Subcutaneous abdominal adipose tissue (tissue), 5 donors: ENCODE data around the gene NPHS1.

Experiments
- H3K27ac ChIP-seq: one replicate; pipeline ENCODE4 v1.7.0; 2013; ENCODE audit warnings: low read depth, mild to moderate bottlenecking, inconsistent platforms, low read length, moderate library complexity
- H3K27me3 ChIP-seq, 5 donors: one replicate each; pipeline ENCODE4 v1.7.0; 2013; ENCODE audit warnings: low read length in 5 of 5, inconsistent platforms in 1 of 5; ENCODE audit not compliant: control insufficient read depth in 5 of 5, insufficient read depth in 4 of 5
- H3K36me3 ChIP-seq, 5 donors: one replicate each; pipeline ENCODE4 v1.7.0; 2013; ENCODE audit warnings: low read length in 5 of 5; ENCODE audit not compliant: control insufficient read depth in 5 of 5, insufficient read depth in 5 of 5
- H3K4me1 ChIP-seq, 5 donors: one replicate each; pipeline ENCODE4 v1.7.0; 2013; ENCODE audit warnings: low read length in 5 of 5, mild to moderate bottlenecking in 3 of 5, moderate library complexity in 1 of 5; ENCODE audit not compliant: control insufficient read depth in 5 of 5, insufficient read depth in 5 of 5
- H3K4me3 ChIP-seq, 5 donors: one replicate each; pipeline ENCODE4 v1.7.0; 2013; ENCODE audit warnings: low read length in 5 of 5, low read depth in 1 of 5
- H3K9ac ChIP-seq, 5 donors: one replicate each; pipeline ENCODE4 v1.7.0; 2013; ENCODE audit warnings: low read length in 5 of 5, mild to moderate bottlenecking in 4 of 5, moderate library complexity in 3 of 5
- H3K9me3 ChIP-seq, 5 donors: one replicate each; pipeline ENCODE4 v1.7.0; 2013; ENCODE audit warnings: low read length in 5 of 5; ENCODE audit not compliant: control insufficient read depth in 5 of 5
- donor health status: healthy.
- donor health status: healthy.
- donor health status: healthy.
- donor health status: healthy.
- donor health status: healthy.

The NPHS1 gene

GRCh38 chr19:35816846-35817245 is 35.5 kb downstream of the NPHS1 start:
- Histone ChIP-seq H3K4me3 (no peak overlapping the region), H3K4me1 (no peaks in the 10 kb centered on the region), H3K27me3 (peaks cover 6 to 23% (median 10%) of the 10 kb centered on the region in 5 donors), H3K9me3 (peaks cover 0 to 3% (median 0%) of the 10 kb centered on the region in 5 donors), H3K27ac (no peak overlapping the region), H3K36me3 (no peaks in the 10 kb centered on the region), H3K9ac (no peak overlapping the region)

- H3K4me3 ChIP-seq: no peak overlapping the region
- H3K4me1 ChIP-seq: no peaks in the 10 kb centered on the region
- peaks cover 0 to 3% (median 0%) of the 10 kb centered on the region in 5 donors for H3K9me3 ChIP-seq
- peaks cover 6 to 24% (median 11%) of the 10 kb centered on the region in 5 donors for H3K27me3 ChIP-seq
- H3K9ac ChIP-seq: no peak overlapping the region
- no peaks in the 10 kb centered on the region for H3K36me3 ChIP-seq
- H3K27ac ChIP-seq: no peak overlapping the region
Measured at GRCh38 chr19:35816262-35816661, 36.0 kb downstream of the NPHS1 start.

GRCh38 chr19:35813043-35813890 is 39.0 kb downstream of the NPHS1 start:
- no peak overlapping the region for H3K4me3 ChIP-seq
- peaks cover 0 to 3% (median 0%) of the 10 kb centered on the region in 5 donors for H3K9me3 ChIP-seq
- H3K27me3 ChIP-seq: peaks cover 5 to 13% (median 7%) of the 10 kb centered on the region in 5 donors
- H3K4me1 ChIP-seq: no peaks in the 10 kb centered on the region
- no peak overlapping the region for H3K27ac ChIP-seq
- H3K36me3 ChIP-seq: no peaks in the 10 kb centered on the region
- no peak overlapping the region for H3K9ac ChIP-seq

- no peak within 1 kb of the TSS for H3K4me3 ChIP-seq
- no peak within 1 kb of the TSS for H3K9ac ChIP-seq
- H3K27me3 ChIP-seq: peaks cover 5 to 13% (median 7%) of the 10 kb centered on the region in 5 donors
- H3K9me3 ChIP-seq: peaks cover 0 to 3% (median 0%) of the 10 kb centered on the region in 5 donors
- H3K4me1 ChIP-seq: no peaks in the 10 kb centered on the region
- H3K27ac ChIP-seq: no peak within 1 kb of the TSS
- H3K36me3 ChIP-seq: no peaks in the 10 kb centered on the region
Measured at GRCh38 chr19:35812220-35813042, 39.9 kb downstream of the NPHS1 start, which contains the start of gene PRODH2. Gene PRODH2 (minus strand): TSS chr19:35812845. CDS start chr19:35812805, 40 bp downstream.

GRCh38 chr19:35811317-35812219 is 40.7 kb downstream of the NPHS1 start:
- Histone ChIP-seq H3K27me3 (peaks cover 5 to 13% (median 7%) of the 10 kb centered on the region in 5 donors), H3K27ac (no peak overlapping the region), H3K9me3 (peaks cover 0 to 3% (median 0%) of the 10 kb centered on the region in 5 donors), H3K4me3 (no peak overlapping the region), H3K9ac (no peak overlapping the region), H3K36me3 (no peaks in the 10 kb centered on the region), H3K4me1 (no peaks in the 10 kb centered on the region)

GRCh38 chr19:35807633-35808032 is 44.7 kb downstream of the NPHS1 start:
- Histone ChIP-seq H3K27ac (no peak overlapping the region), H3K27me3 (peaks cover 0 to 10% (median 7%) of the 10 kb centered on the region in 5 donors), H3K4me1 (no peaks in the 10 kb centered on the region), H3K9ac (no peak overlapping the region), H3K9me3 (no peaks in the 10 kb centered on the region), H3K36me3 (no peaks in the 10 kb centered on the region), H3K4me3 (no peak overlapping the region)

- no peak overlapping the region for H3K9ac ChIP-seq
- H3K27me3 ChIP-seq: peaks cover 0 to 2% (median 0%) of the 10 kb centered on the region in 5 donors
- no peak overlapping the region for H3K27ac ChIP-seq
- H3K9me3 ChIP-seq: no peaks in the 10 kb centered on the region
- no peaks in the 10 kb centered on the region for H3K4me1 ChIP-seq
- no peak overlapping the region for H3K4me3 ChIP-seq
- H3K36me3 ChIP-seq: no peaks in the 10 kb centered on the region
Measured at GRCh38 chr19:35806597-35806996, 45.7 kb downstream of the NPHS1 start.

- H3K4me3 ChIP-seq: no peak overlapping the region
- no peak overlapping the region for H3K9ac ChIP-seq
- H3K27me3 ChIP-seq: no peaks in the 10 kb centered on the region
- H3K27ac ChIP-seq: no peak overlapping the region
- H3K9me3 ChIP-seq: no peaks in the 10 kb centered on the region
- H3K4me1 ChIP-seq: no peaks in the 10 kb centered on the region
- no peaks in the 10 kb centered on the region for H3K36me3 ChIP-seq
Measured at GRCh38 chr19:35805526-35806102, 46.7 kb downstream of the NPHS1 start.

- Histone ChIP-seq H3K27me3 (peaks cover 9 to 23% (median 12%) of the 10 kb centered on the region in 5 donors), H3K9ac (no peak overlapping the region), H3K36me3 (no peaks in the 10 kb centered on the region), H3K4me3 (no peak overlapping the region), H3K27ac (no peak overlapping the region), H3K4me1 (peaks cover 0 to 2% (median 0%) of the 10 kb centered on the region in 5 donors), H3K9me3 (no peaks in the 10 kb centered on the region)
Measured at GRCh38 chr19:35801828-35802227, 50.5 kb downstream of the NPHS1 start.
